Measurements from ENCODE around the gene CD151. TPM values are rescaled to one million over a fixed set of nuclear protein-coding genes. Genes with fewer than 3 reads are reported as not detected.

The CD151 gene
- total RNA-seq, 1 experiment from 2014 or later = 127 TPM

- DNase-seq (ENCODE audit: low spot score) = no peak
- no TSS peak for BruUV-seq (replicated peaks)
- H3K4me1 ChIP-seq (ENCODE audit: insufficient read depth, low read length, poor library complexity, severe bottlenecking) = peaks cover 10% of the 10 kb centered on the region
- ChIA-PET POLR2A (ENCODE audit: low non-redundant PET) (no interaction called here), CTCF (no interaction called here)
- peaks cover 4% of the 10 kb centered on the region for H3K36me3 ChIP-seq (ENCODE audit: insufficient read depth, low read length, poor library complexity, severe bottlenecking)
- intact Hi-C loops (cut with micrococcal nuclease; ENCODE audit: unreplicated experiment) = no loop called here
- no peak overlapping the region for H3K27ac ChIP-seq (ENCODE audit: low read depth, low read length, poor library complexity, severe bottlenecking)
- no peak for TF ChIP-seq CTCF (conservative IDR thresholded peaks at IDR 0.05; ENCODE audit: low read depth, low read length)
- no peak for TF ChIP-seq EZH2 (IDR thresholded peaks at IDR 0.05; ENCODE audit: borderline replicate concordance, low read depth, low read length, poor library complexity, severe bottlenecking)
- H3K9me3 ChIP-seq (ENCODE audit: low read depth, low read length, poor library complexity, severe bottlenecking) = no peaks in the 10 kb centered on the region
- no peak overlapping the region for H3K4me3 ChIP-seq (ENCODE audit: low read depth, low read length, poor library complexity, severe bottlenecking)
- H3K27me3 ChIP-seq (replicated peaks; ENCODE audit: insufficient read depth, low read depth, low read length, poor library complexity) = no peaks in the 10 kb centered on the region
Observed at GRCh38 chr11:824292-824880, 8.4 kb upstream of the CD151 start.

- Histone ChIP-seq H3K4me1 (ENCODE audit: insufficient read depth, low read length, poor library complexity, severe bottlenecking) (peaks cover 16% of the 10 kb centered on the region), H3K36me3 (ENCODE audit: insufficient read depth, low read length, poor library complexity, severe bottlenecking) (peaks cover 4% of the 10 kb centered on the region), H3K27me3 (replicated peaks; ENCODE audit: insufficient read depth, low read depth, low read length, poor library complexity) (no peaks in the 10 kb centered on the region), H3K9me3 (ENCODE audit: low read depth, low read length, poor library complexity, severe bottlenecking) (no peaks in the 10 kb centered on the region), H3K4me3 (ENCODE audit: low read depth, low read length, poor library complexity, severe bottlenecking) (no peak overlapping the region), H3K27ac (ENCODE audit: low read depth, low read length, poor library complexity, severe bottlenecking) (no peak overlapping the region)
- TF ChIP-seq EZH2 (IDR thresholded peaks at IDR 0.05; ENCODE audit: borderline replicate concordance, low read depth, low read length, poor library complexity, severe bottlenecking) (no peak), CTCF (conservative IDR thresholded peaks at IDR 0.05; ENCODE audit: low read depth, low read length) (no peak)
- BruUV-seq (replicated peaks) = no TSS peak
- no peak for DNase-seq (ENCODE audit: low spot score)
- intact Hi-C loops (cut with micrococcal nuclease; ENCODE audit: unreplicated experiment) = no loop called here
- ChIA-PET POLR2A (ENCODE audit: low non-redundant PET) (no interaction called here), CTCF (no interaction called here)
Observed at GRCh38 chr11:824942-825341, 7.8 kb upstream of the CD151 start.

GRCh38 chr11:825366-826226 is 7.2 kb upstream of the CD151 start:
- ChIA-PET POLR2A (ENCODE audit: low non-redundant PET) (no interaction called here), CTCF (no interaction called here)
- H3K27ac ChIP-seq (ENCODE audit: low read depth, low read length, poor library complexity, severe bottlenecking) = no peak overlapping the region
- H3K27me3 ChIP-seq (replicated peaks; ENCODE audit: insufficient read depth, low read depth, low read length, poor library complexity) = no peaks in the 10 kb centered on the region
- H3K9me3 ChIP-seq (ENCODE audit: low read depth, low read length, poor library complexity, severe bottlenecking) = no peaks in the 10 kb centered on the region
- DNase-seq (ENCODE audit: low spot score) = no peak
- no TSS peak for BruUV-seq (replicated peaks)
- H3K4me3 ChIP-seq (ENCODE audit: low read depth, low read length, poor library complexity, severe bottlenecking) = no peak overlapping the region
- no peak for TF ChIP-seq CTCF (conservative IDR thresholded peaks at IDR 0.05; ENCODE audit: low read depth, low read length)
- intact Hi-C loops (cut with micrococcal nuclease; ENCODE audit: unreplicated experiment) = no loop called here
- H3K4me1 ChIP-seq (ENCODE audit: insufficient read depth, low read length, poor library complexity, severe bottlenecking) = peaks cover 18% of the 10 kb centered on the region
- H3K36me3 ChIP-seq (ENCODE audit: insufficient read depth, low read length, poor library complexity, severe bottlenecking) = peaks cover 4% of the 10 kb centered on the region
